Coronary artery (tissue), 2 donors: ENCODE data around the gene FRMPD4.

ENCODE experiments used
- DNase-seq: peaks from one replicate; pipeline ENCODE4 v3.0.0-alpha.2; 2017; ENCODE audit warnings: low spot score
- H3K27ac ChIP-seq, 2 donors: fragments of 200-600 bp; sonication (generic); one replicate each; pipeline ENCODE4 v1.5.1; 2016 to 2019
- H3K4me3 ChIP-seq: fragments of 200-600 bp; sonication (generic); 2 replicates; pipeline ENCODE4 v1.5.1; 2016; ENCODE audit warnings: mild to moderate bottlenecking, moderate library complexity
- CTCF ChIP-seq: fragments of 200-600 bp; sonication (generic); IDR thresholded peaks from one replicate; pipeline ENCODE4 v1.5.1; 2019; ENCODE audit warnings: antibody characterized with exemption

The FRMPD4 gene

GRCh38 chrX:12309744-12310076 is 171.4 kb downstream of the FRMPD4 start:
- DNase-seq = no peak
- Histone ChIP-seq H3K4me3 (no peak overlapping the region), H3K27ac (no peak overlapping the region)
- TF ChIP-seq CTCF = no peak

- DNase-seq = no peak
- Histone ChIP-seq H3K4me3 (no peak overlapping the region), H3K27ac (no peak overlapping the region)
- TF ChIP-seq CTCF = no peak
These were observed 176.4 kb downstream of the FRMPD4 start for GRCh38 chrX:12314651-12315050.

- Histone ChIP-seq H3K4me3 (no peak overlapping the region), H3K27ac (no peak overlapping the region)
- DNase-seq = no peak
- TF ChIP-seq CTCF = no peak
These were observed 177.3 kb downstream of the FRMPD4 start for GRCh38 chrX:12315526-12315925.

- DNase-seq = no peak
- no peak for TF ChIP-seq CTCF
- Histone ChIP-seq H3K27ac (no peak overlapping the region), H3K4me3 (no peak overlapping the region)
These were observed 180.8 kb downstream of the FRMPD4 start for GRCh38 chrX:12319003-12319519.

- no peak for DNase-seq
- H3K4me3 ChIP-seq = no peak overlapping the region
- no peak for TF ChIP-seq CTCF
- H3K27ac ChIP-seq = no peak overlapping the region
These were observed 181.7 kb downstream of the FRMPD4 start for GRCh38 chrX:12319992-12320391.

- Histone ChIP-seq H3K27ac (no peak overlapping the region), H3K4me3 (no peak overlapping the region)
- no peak for TF ChIP-seq CTCF
- no peak for DNase-seq
These were observed 183.8 kb downstream of the FRMPD4 start for GRCh38 chrX:12322031-12322430.

- no peak for TF ChIP-seq CTCF
- H3K4me3 ChIP-seq = no peak overlapping the region
- DNase-seq = no peak
- H3K27ac ChIP-seq = no peak overlapping the region
These were observed 186.9 kb downstream of the FRMPD4 start for GRCh38 chrX:12325171-12325570.
